HL-60/S4 treated with phorbol 12-myristate 13-acetate at 8.2 ng/mL for 4 days and 3 days (cell line): Measurements from ENCODE around the gene TMA16.
"Not testable (repeated sequence)": the region's sequence is repeated elsewhere in the genome, so short reads cannot be mapped to it uniquely, and the experiment has no call there.

ENCODE experiments used
- in situ Hi-C: fragments of 300-500 bp; cut with MboI; formaldehyde crosslinking; loops from 2 replicates; pipeline ENCODE4 v1.15.0; 2022; ENCODE audit warnings: low sequenced_read_pairs

The TMA16 gene

DNA sequence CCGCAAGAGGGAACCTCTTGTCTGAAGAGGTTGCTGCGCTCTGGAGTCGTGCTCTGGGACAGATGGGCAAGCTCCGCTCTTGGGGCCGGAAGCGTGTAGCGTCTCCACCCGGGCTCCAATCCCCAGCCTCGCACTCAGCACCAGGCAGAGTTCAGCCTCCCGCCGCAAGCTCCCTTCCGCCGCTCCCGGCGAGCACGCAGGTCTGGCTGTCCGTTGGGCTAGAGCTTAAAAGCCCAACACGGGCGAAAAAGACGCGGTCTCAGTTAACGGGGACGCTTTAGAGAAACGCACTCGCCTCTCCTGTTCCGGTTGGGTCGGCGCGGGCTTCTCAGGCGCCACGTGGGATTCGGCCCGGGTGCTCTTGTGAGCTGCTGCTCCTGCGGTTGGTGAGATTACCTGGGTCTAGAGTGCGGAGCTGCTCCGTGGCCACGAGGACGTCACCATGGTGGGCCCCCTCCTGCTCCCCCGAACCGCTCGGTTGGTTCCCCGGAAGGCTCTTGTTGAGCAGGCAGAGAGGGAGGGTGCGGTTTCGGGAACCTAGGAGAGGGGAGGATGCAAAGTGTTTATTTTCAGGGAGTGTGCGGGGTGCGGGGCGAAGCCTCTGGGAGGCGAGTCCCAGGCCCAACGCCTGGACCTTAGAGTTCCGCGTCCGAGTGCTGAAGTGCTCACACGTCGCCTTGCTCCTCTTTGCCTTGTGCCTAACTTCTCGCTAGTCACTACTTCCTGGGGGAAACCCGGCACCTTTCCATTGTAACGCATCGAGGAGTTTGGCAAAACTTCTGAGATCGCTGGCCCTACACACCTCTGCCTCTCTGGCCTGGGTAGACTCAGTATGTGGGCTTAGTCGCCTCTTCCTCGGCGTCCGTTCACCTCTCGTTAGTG is at the start of gene TMA16:
TSS of gene TMA16 (plus strand) at position 331 of the 882 bp plus-strand sequence. CDS start at position 443, 112 bp downstream.
- in situ Hi-C loops, result no loop called here

- in situ Hi-C loops, result not testable (repeated sequence)
Observed at GRCh38 chr4:163447023-163447422, 47.5 kb upstream of the TMA16 start.

GRCh38 chr4:163447481-163447880 is 47.0 kb upstream of the TMA16 start:
- in situ Hi-C loops, result no loop called here

DNA sequence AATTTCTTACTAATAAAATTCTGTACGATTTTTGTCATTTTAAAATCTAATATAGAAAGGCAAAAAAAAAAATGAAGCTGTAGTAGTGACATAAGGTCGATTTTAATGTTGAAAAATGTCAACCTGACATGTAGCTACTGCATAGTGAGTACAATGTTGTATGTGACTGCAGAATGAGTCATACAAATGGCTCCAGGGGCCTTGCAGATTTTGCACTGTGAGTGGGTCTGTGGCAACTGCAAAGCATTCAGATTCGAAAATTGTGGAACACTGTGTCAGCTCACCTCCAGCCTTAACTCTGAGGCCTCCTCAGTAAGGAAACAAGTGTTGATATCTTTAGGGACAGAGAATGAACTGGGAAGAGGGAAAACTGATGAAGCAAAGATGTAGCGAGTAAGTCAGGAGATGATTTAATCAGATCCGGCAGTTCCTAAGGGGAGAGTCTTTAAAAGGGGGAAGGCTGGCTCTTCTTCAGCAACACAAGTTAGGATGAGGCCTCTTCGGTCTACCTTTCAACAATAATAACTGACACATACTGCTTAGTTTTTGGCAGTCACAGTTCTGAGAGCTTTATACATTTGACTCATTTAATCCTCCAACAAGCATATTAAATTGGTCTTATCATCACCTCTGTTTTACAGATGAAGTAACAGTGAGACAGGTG is 45.8 kb upstream of the TMA16 start:
- in situ Hi-C loops, result no loop called here

DNA sequence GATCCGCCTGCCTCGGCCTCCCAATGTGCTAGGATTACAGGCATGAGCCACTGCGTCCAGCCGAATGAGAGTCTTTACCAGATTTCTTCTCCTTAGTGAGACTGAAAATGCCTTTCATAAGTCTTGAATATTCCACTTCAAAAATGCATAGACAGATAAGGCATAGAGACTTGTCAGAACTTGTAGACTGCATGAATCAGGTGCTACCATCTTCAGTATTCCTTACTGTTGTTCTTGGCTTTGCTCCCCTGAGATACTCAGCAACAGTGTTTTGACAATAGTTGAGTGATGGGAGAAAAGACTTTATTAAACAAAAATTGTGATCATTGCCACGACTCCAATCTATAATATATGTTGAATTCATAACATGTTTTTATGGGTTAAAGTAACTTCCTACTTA is 31.9 kb upstream of the TMA16 start:
- in situ Hi-C loops, result no loop called here

GRCh38 chr4:163467082-163467770 is 27.3 kb upstream of the TMA16 start:
- in situ Hi-C loops, result no loop called here

GRCh38 chr4:163470391-163470790 is 24.1 kb upstream of the TMA16 start:
- in situ Hi-C loops, result no loop called here

GRCh38 chr4:163473130-163473529 is 21.4 kb upstream of the TMA16 start:
- in situ Hi-C loops, result no loop called here

GRCh38 chr4:163473576-163473975 is 20.9 kb upstream of the TMA16 start, which contains the start of gene TKTL2:
TSS of gene TKTL2 (minus strand) at chr4:163473754. CDS start at chr4:163473734, 20 bp downstream.
- in situ Hi-C loops, result no loop called here

- in situ Hi-C loops, result no loop called here
Observed at GRCh38 chr4:163474027-163474426, 20.5 kb upstream of the TMA16 start.

DNA sequence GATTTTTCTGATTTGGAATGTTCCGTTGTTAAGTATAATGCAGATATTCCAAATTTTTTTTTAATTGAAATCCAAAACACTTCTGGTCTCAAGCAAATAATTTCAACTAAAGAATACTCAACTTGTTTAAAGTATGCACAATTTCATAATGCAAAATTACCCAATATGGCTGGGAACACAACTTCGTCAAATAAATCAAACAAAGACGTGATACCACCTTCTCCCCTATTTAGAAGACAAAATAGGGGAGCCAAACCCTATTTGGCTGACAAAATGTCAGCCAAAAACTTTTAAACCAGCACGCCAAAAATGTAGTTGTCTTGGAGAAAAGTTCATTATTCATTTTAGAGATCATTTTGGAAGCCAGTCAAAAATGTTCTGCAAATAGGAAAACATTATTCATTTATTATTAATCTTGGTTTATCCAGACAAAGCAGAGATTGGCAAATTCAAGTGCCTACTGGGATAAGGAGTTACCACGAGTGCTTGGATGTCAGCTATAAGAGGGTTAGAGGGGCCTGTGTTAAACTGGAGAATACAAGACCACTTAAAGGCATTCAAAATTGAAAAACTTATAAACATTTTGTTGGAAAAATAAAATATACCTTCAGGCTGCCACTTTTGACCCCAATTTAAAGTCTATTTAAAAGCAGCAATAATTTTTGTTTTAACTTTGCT is 17.6 kb upstream of the TMA16 start:
- in situ Hi-C loops, result no loop called here

DNA sequence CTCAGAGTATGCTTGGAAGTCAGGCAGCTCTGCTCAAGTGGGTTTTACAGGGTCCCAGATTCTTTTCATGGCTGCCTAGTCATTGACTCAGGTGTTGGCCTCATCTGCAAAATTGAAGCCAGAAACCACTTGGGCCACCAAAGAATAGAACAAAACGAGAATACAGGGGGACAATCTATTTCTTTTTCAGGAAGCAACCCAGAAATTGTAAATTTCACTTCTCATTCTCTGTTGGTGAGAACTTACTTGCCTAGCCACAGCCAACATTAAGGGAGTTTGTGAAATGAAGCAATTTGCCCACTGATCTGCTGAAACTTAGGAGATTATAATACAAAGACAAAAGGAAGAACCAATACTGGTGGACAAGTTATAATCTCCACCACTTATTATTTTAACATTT is 12.3 kb upstream of the TMA16 start:
- in situ Hi-C loops, result no loop called here

DNA sequence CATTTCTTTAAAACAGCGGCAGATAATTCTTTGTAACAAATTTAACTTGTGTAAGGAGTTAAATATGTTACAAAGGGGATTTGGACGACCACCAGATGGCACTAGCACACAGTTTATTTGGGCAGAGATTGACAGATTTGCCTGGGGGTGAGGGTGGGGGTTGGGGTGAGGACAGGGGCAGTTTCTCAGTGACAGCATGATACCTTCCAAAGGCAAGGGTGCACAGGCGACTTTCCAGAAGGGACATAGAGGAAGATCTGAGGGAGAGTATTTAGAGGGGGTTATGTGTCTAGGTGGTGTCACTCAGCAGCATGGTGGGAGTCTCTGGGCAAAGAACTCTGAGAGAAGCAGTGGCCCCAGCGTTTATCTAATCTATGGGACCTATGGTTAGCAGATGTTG is 9.6 kb upstream of the TMA16 start:
- in situ Hi-C loops, result no loop called here

GRCh38 chr4:163485589-163485988 is 8.9 kb upstream of the TMA16 start:
- in situ Hi-C loops, result no loop called here

DNA sequence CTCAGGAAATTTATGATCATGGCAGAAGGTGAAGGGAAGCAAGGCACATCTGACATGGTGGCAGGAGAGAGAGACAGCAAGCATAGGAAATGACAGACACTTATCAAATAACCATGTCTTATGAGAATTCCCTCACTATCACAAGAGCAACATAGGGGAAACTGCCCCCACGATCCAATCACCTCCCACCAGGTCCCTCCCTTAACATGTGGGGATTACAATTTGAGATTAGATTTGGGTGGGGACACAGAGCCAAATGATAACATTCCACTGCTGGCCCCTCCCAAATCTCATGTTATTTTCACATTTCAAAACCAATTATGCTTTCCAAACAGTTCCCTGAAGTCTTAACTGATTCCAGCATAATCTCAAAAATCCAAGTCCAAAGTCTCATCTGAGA is 8.2 kb upstream of the TMA16 start:
- in situ Hi-C loops, result no loop called here

GRCh38 chr4:163489929-163490328 is 4.6 kb upstream of the TMA16 start:
- in situ Hi-C loops, result no loop called here

DNA sequence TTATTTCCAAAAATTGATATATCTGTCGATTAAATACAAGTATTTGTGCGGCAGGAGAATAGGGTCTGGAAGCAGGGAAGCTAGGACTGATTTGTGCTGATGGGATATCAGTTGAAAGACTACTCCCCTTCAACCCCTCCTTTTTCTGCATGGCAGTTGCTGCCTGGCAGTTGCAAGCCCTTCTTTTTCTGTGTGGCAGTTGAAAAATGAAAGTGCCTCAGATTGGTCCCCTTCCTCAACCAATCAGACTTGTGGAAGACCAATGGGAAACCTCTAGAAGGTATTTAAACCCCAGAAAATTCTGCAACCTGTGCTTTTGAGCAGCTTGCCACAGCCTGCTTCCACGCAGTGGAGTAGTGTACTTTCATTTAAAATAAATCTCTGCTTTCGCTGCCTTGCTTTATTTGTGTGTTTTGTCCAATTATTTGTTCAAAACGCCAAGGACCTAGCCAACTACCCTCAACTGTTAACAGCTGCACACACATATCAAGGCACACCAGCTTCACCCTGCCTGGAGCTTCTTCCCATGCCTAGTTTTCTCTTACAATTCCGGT is 1.5 kb upstream of the TMA16 start:
- in situ Hi-C loops, result no loop called here

DNA sequence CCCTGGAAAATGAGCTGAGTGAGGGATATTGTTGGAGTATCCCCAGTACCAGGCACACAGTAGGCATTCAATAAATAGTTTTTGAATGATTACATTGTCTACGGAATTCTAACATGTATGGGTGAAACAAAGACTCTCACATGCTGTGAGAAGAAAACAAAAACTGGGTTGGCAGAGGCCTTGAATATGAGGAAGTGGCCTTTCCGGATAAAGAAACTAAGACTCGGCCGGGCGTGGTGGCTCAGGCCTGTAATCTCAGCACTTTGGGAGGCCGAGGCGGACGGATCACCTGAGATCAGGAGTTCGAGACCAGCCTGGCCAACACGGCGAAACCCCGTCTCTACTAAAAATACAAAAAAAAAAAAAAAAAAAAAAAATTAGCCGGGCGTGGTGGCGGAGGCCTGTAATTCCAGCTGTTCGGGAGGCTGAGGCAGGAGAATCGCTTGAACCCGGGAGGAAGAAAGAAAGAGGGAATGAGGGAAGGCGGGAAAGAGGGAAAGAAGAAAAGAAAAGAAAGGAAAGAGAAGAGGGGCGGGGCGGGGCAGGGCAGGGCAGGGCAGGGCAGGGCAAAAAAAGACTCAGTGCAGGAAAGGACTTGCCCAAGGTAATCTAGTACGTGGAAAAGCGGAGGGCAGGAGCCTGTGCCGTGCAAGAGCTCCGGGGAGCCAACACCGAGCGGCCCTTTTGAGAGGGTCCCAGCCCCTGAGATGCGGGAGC is 689 bp upstream of the TMA16 start:
- in situ Hi-C loops, result no loop called here

- in situ Hi-C loops, result no loop called here
Observed at GRCh38 chr4:163495900-163496299, 1.4 kb downstream of the TMA16 start.

- in situ Hi-C loops, result no loop called here
Observed at GRCh38 chr4:163500586-163500985, 6.1 kb downstream of the TMA16 start.
